HFF-Myc (cell line): ENCODE data around the gene LRFN5.

Experiments
- DNase-seq: peaks from one replicate; pipeline ENCODE4 v3.0.0-alpha.2; 2011; ENCODE audit warnings: low read depth; ENCODE audit errors: extremely low read depth
- H3K4me3 ChIP-seq: replicated peaks from 2 replicates; pipeline ENCODE4 v1.5.1; 2011; ENCODE audit warnings: low read depth, mild to moderate bottlenecking, control low read depth, low read length
- TF ChIP-seq, protein P1 (sequence below): IDR thresholded peaks from 2 replicates; pipeline ENCODE4 v1.5.1; 2012; ENCODE audit warnings: mild to moderate bottlenecking, low read depth, low read length, control low read depth; ENCODE audit errors: missing control alignments

LRFN5 gene

DNA sequence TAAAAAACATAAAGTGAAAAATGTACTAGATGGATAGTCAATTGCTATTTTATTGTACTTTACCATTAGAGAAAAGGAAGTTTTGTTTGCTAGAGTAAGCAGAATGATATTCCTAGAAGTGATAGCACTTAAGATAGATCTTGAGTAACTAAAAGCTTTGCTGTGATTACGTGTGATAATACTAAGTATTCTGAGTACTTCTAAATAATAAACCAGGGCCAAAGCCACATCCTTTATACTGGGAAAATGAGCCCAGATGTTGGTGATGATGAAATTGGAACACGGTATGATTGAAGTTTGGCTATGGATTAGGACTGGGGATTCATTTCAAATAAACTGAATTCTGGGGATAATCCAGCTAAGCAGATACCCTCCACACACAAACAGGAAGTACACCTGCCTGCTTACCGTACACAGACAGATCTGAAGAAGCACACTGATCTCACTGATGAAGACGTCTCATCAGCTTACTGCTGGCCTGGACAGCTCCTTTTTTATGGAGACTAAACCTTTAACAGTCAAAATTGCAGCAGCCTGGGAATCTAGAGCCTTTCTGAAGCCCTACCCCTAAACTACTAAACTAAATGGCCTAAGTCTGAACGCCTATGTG, 199.8 kb downstream of the LRFN5 start:
- no peak overlapping the region for H3K4me3 ChIP-seq
- DNase-seq = no peak
- TF ChIP-seq, protein P1, sequence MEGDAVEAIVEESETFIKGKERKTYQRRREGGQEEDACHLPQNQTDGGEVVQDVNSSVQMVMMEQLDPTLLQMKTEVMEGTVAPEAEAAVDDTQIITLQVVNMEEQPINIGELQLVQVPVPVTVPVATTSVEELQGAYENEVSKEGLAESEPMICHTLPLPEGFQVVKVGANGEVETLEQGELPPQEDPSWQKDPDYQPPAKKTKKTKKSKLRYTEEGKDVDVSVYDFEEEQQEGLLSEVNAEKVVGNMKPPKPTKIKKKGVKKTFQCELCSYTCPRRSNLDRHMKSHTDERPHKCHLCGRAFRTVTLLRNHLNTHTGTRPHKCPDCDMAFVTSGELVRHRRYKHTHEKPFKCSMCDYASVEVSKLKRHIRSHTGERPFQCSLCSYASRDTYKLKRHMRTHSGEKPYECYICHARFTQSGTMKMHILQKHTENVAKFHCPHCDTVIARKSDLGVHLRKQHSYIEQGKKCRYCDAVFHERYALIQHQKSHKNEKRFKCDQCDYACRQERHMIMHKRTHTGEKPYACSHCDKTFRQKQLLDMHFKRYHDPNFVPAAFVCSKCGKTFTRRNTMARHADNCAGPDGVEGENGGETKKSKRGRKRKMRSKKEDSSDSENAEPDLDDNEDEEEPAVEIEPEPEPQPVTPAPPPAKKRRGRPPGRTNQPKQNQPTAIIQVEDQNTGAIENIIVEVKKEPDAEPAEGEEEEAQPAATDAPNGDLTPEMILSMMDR = no peak

DNA sequence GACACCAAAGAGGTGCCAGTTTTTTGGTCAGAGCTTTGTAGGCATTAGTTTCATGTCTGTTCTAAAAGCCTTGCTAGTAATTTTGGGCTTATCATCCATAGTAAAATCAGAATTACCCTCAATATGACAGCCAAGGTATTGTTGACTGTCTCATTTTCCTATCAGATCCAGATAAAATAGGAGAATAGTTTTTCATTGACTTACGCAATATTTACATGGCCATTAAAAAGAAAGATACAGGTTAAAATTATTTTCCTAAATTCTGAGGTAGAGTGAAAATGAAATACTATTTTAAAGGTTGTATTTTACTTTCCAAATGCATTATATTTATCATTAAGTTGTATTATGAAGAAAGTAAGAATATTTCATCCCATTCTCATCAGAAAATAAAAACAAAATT, 203.7 kb downstream of the LRFN5 start:
- TF ChIP-seq, protein P1 = no peak
- DNase-seq = no peak
- no peak overlapping the region for H3K4me3 ChIP-seq

DNA sequence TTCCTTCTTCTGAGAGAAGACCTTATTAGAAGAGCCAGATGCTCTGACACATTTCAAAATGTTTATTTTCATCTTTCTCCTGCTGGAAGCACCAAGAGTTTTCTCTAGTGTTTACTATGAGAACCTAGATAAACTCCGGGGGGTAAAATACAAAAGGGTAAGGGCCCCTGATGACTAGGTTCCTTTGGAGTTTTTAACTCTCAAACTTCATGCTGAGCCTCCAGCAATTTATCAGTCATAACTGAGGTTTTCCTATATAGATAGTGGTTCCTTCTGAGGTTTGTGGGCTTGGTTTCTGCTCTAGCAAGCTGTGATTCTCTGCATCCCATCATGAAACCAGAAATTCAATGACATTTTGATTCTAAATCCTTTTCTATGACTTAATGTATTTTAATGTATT, 210.9 kb downstream of the LRFN5 start:
- TF ChIP-seq, protein P1 = no peak
- no peak overlapping the region for H3K4me3 ChIP-seq
- no peak for DNase-seq

DNA sequence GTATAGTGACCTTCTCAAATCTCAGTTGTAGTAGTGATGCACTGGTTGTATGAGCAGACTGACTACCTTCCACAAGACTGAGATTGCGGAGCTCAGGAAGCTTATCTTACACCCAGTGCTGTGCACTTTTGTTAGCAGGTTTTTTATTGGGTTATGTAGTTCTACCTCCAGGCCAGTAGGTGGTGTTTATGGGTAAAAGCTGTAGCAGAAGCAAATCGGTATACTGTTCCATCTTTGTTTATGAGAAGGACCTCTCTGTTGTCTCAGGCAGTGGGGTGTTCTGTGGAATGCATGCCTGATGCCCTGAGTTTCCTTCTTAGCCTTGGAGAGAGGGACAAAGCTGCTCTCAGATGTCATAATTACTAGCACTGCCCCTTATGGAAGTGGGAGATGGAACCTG, 217.8 kb downstream of the LRFN5 start:
- H3K4me3 ChIP-seq = no peak overlapping the region
- DNase-seq = no peak
- TF ChIP-seq, protein P1 = no peak

DNA sequence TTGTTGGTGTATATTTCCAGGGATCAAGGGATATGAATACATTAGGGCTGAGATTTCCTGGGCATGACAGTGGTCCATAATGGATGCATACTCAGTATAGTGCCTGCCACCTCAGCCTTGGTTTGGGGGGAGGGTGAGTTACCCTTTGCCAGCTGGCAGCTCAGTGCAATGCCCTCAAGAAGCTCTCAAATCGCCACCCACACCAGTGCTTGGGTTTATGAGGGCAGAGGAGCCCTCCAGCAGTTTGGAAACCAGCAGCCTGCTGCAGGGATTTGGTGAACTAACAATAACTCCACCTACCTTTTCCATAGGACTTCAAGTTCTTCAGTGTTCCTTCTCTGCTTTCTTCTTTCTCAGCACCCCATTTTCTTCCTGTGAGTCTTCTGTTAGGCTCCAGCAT, 218.9 kb downstream of the LRFN5 start:
- TF ChIP-seq, protein P1 = no peak
- DNase-seq = no peak
- no peak overlapping the region for H3K4me3 ChIP-seq

DNA sequence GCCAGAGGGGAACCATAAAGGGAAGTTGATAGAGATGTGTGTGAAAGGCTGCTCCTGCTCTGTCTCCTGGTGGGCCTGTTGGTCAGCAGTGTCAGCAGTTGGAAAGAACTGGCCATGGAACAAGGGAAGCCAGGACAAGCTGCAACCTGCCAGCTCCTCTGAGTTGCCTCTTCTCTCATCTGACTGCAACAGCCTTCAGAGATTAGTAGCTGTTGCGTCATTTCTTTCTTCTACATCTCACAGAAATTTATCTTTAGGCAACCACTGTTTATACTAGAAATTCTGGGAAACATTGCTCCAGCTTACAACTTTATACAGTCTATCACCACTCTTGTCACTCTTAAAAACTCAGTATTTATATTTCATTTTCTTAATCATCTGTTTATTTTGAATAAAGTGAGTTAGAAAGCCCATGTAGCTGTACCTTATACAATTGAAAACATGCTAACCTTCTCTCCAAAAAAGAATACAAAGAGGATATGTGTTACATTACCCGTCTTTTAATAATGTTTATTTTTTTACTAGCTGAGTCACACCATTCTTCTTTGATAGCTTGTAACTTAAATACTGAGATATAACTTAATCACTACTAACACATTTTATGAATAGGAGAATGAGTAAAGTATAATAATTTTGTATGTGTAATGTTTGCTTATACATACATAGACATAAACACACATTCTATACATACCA, 224.2 kb downstream of the LRFN5 start:
- TF ChIP-seq, protein P1 = no peak
- no peak overlapping the region for H3K4me3 ChIP-seq
- no peak for DNase-seq
